KMS-11 (cell line): ENCODE data around the gene CD9.

Experiments
- H2AFZ ChIP-seq: fragments of 200-600 bp; sonication (generic); 2 replicates; pipeline ENCODE4 v1.6.1; 2016; ENCODE audit warnings: antibody characterized with exemption, mixed run types, low read depth
- H3K27ac ChIP-seq: fragments of 200-600 bp; sonication (generic); 2 replicates; pipeline ENCODE4 v1.6.1; 2016; ENCODE audit warnings: mild to moderate bottlenecking, mixed run types
- H3K27me3 ChIP-seq: fragments of 200-600 bp; sonication (generic); 2 replicates; pipeline ENCODE4 v1.6.1; 2017; ENCODE audit warnings: mild to moderate bottlenecking, low read depth, mixed run types, moderate library complexity; ENCODE audit not compliant: insufficient read depth
- H3K36me3 ChIP-seq: fragments of 200-600 bp; sonication (generic); 2 replicates; pipeline ENCODE4 v1.6.1; 2017; ENCODE audit warnings: mild to moderate bottlenecking, mixed run types; ENCODE audit not compliant: insufficient read depth
- H3K4me1 ChIP-seq: fragments of 200-600 bp; sonication (generic); 2 replicates; pipeline ENCODE4 v1.6.1; 2016; ENCODE audit warnings: mild to moderate bottlenecking, low read depth, mixed run types; ENCODE audit not compliant: poor library complexity, severe bottlenecking
- H3K4me2 ChIP-seq: fragments of 200-600 bp; sonication (generic); 2 replicates; pipeline ENCODE4 v1.7.0; 2016; ENCODE audit warnings: mild to moderate bottlenecking, mixed run types
- H3K4me3 ChIP-seq: fragments of 200-600 bp; sonication (generic); IDR thresholded peaks from 2 replicates; pipeline ENCODE4 v1.6.1; 2017; ENCODE audit warnings: low read depth, low read length, mixed read lengths; ENCODE audit not compliant: insufficient read depth
- H3K79me2 ChIP-seq: fragments of 200-600 bp; sonication (generic); 2 replicates; pipeline ENCODE4 v1.6.1; 2016; ENCODE audit warnings: low read depth, mixed run types; ENCODE audit not compliant: insufficient read depth
- H3K9ac ChIP-seq: fragments of 200-600 bp; sonication (generic); 2 replicates; pipeline ENCODE4 v1.6.1; 2016; ENCODE audit warnings: mild to moderate bottlenecking, mixed run types
- H4K20me1 ChIP-seq: fragments of 200-600 bp; sonication (generic); 2 replicates; pipeline ENCODE4 v1.6.1; 2016; ENCODE audit warnings: mild to moderate bottlenecking, mixed run types; ENCODE audit not compliant: insufficient read depth
- CTCF ChIP-seq: fragments of 200-600 bp; sonication (generic); conservative IDR thresholded peaks from 2 replicates; pipeline ENCODE4 v1.6.1; 2017; ENCODE audit warnings: low read depth, mild to moderate bottlenecking, antibody characterized with exemption, low read length, moderate library complexity, mixed read lengths

The CD9 gene

DNA sequence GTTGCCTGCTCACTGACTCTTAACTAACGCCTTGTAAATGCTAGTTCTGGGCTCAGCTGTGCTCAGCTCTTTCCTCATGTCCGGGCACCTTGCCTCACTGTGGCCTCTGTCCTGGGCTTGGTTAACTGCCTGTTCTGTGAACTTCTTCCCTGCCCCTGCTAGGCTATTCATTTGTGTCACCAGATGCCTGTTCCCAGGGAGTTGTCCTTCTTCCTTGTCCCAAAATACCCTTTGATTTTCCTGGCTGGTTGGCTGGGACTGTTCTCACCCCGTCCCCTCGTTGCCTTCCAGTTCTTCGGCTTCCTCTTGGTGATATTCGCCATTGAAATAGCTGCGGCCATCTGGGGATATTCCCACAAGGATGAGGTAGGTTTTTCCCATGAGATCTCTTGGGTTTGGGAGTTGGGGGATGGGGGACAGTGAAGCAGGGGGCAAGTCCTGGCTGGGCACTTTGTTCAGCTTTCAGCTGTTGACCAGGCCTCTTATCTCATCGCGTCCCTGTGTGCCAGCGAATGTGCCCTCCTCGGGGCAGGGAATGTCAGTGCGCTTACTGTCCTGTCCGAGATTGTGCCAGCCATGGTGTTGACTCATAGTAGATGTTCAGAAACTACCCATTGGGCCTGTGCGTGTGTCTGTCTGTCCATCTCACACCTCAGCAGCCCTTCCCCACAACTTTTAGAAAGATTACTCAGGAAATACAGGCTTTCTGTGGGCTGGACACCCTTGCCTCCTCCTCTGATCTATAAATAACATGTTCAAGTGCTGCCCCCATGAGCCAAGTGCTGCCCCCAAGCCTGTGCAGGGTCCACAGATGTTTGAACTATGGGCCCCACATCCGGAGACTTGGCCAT lies 33.1 kb downstream of the CD9 start:
- Histone ChIP-seq H3K27ac (no peak overlapping the region), H3K4me2 (no peak overlapping the region), H3K4me3 (no peak overlapping the region), H4K20me1 (no peaks in the 10 kb centered on the region), H3K4me1 (peaks cover 69% of the 10 kb centered on the region), H3K79me2 (no peaks in the 10 kb centered on the region), H2AFZ (no peak overlapping the region), H3K9ac (no peak overlapping the region), H3K27me3 (no peaks in the 10 kb centered on the region), H3K36me3 (no peaks in the 10 kb centered on the region)
- no peak for TF ChIP-seq CTCF

- Histone ChIP-seq H2AFZ (no peak overlapping the region), H3K4me2 (peak overlapping the region; percentile 96), H3K79me2 (no peaks in the 10 kb centered on the region), H3K4me1 (peaks cover 69% of the 10 kb centered on the region), H4K20me1 (no peaks in the 10 kb centered on the region), H3K9ac (peak overlapping the region; percentile 53; the same call in 1 of the 2 replicates), H3K4me3 (no peak overlapping the region), H3K36me3 (no peaks in the 10 kb centered on the region), H3K27ac (peak overlapping the region; percentile 91), H3K27me3 (no peaks in the 10 kb centered on the region)
- no peak for TF ChIP-seq CTCF
Measured at GRCh38 chr12:6234214-6234613, 34.0 kb downstream of the CD9 start.

GRCh38 chr12:6234906-6235305 lies 34.7 kb downstream of the CD9 start:
- H3K4me3 ChIP-seq: no peak overlapping the region
- H2AFZ ChIP-seq: peak overlapping the region; percentile 61
- no peaks in the 10 kb centered on the region for H3K79me2 ChIP-seq
- no peaks in the 10 kb centered on the region for H3K36me3 ChIP-seq
- no peak for TF ChIP-seq CTCF
- H3K27ac ChIP-seq: peak overlapping the region; percentile 91
- peaks cover 63% of the 10 kb centered on the region for H3K4me1 ChIP-seq
- peak overlapping the region; percentile 53; the same call in 1 of the 2 replicates for H3K9ac ChIP-seq
- peak overlapping the region; percentile 96 for H3K4me2 ChIP-seq
- no peaks in the 10 kb centered on the region for H3K27me3 ChIP-seq
- H4K20me1 ChIP-seq: no peaks in the 10 kb centered on the region

DNA sequence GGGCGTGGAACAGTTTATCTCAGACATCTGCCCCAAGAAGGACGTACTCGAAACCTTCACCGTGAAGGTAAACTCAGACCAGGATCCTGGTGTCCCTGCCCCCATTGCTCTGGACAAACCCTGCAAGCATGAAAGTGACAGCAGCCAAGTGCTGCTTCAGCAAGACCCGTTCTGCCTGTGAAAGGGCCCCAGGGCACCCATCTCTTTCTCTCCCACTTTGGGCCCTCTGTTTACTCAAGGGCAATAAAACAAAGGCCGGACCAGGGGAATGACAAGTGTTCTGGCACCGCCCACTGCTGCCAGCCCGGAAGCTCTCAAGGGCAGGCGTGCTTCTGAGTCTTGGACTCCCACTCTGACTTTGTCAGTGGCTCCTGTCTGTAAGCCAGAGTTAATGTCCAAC lies 35.3 kb downstream of the CD9 start:
- H3K4me2 ChIP-seq: peak overlapping the region; percentile 96
- peaks cover 57% of the 10 kb centered on the region for H3K4me1 ChIP-seq
- peak overlapping the region; percentile 91 for H3K27ac ChIP-seq
- no peaks in the 10 kb centered on the region for H3K79me2 ChIP-seq
- peak overlapping the region; percentile 61 for H2AFZ ChIP-seq
- no peaks in the 10 kb centered on the region for H4K20me1 ChIP-seq
- H3K36me3 ChIP-seq: no peaks in the 10 kb centered on the region
- H3K4me3 ChIP-seq: no peak overlapping the region
- H3K9ac ChIP-seq: peak overlapping the region; percentile 53; the same call in 1 of the 2 replicates
- no peak for TF ChIP-seq CTCF
- H3K27me3 ChIP-seq: no peaks in the 10 kb centered on the region
